ENCODE results near the gene PTPRJ.
"Not testable (repeated sequence)": the region's sequence is repeated elsewhere in the genome, so short reads cannot be mapped to it uniquely, and the experiment has no call there.

Gene PTPRJ

DNA sequence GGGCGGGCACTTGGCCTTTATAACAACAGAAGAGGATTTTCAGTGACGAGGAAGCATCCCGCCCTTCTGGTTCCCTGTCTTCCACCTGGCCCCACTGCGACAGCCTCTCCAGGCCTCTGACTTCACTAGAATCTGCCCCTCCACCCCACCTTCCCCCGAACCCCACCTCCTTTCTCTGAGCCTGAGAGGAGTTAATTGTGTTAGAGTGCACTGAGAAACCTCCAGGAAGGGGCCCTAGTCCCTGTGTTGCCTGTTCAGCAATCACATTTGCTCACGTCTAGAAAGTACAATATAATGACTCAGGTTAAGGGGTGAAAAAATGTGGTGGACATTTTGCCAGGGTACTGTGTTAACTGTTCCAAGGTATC lies 38.8 kb downstream of the PTPRJ start:
- peak in 1 of 3 donors; percentile 49 for DNase-seq

GRCh38 chr11:48019595-48019994 lies 39.2 kb downstream of the PTPRJ start:
- no peak for DNase-seq

DNA sequence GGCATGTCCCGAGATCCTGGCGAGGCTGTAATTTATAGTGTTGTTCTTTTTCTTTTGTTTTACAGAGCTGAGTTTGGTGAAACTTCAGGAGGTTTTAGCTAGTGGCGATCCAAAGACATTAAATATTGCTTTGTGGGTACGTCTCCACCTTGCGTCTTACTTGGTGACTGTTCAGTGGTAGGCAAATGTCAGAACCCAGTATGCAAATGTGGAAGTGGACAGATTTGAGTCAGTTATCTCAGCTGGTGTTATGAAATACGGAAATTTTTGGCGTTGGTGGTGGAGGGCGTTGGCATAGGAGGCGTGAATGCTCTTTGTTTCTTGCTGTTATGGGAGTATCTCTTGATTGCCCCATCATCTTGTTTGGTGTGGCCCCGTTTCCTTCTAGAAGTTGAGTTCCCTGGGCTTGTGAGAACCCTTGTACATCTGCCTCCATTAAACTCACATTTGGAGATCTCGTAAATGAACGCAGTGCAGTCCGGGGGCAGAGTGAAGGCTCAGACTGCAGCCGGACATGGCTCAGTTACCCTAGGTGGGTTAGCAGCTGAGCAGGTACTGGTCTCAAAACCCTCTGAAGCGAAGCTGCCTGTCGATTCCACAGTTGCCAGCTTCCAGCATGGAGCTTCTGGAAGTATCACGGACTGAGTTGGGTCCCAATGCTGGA lies 39.9 kb downstream of the PTPRJ start:
- DNase-seq, result peak; percentile 92 to 99 (median 99)

DNA sequence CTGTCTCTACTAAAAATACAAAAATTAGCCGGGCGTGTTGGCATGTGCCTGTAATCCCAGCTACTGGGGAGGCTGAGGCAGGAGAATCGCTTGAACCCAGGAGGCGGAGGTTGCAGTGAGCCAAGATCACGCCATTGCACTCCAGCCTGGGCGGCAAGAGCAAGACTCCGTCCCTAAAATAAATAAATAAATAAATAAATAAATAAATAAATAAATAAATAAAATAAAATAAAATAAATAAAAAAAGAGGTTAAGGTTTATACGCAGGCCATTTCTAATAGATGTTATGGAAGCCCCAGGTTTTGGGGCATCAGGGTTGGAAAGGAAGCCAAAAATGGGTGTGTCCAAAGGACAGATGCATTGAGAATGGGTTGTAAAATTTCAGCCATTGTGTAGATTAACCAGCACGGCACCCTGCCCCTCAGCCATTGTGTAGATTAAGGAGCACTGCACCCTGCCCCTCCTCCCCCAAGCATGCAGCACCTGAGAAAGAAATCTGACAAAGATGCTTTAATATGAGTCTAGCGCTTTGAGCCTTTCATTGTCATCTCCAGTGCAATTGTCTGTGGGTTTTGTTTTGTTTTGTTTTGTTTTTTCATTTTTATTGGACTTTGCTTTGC lies 41.0 kb downstream of the PTPRJ start:
- not testable (repeated sequence) for DNase-seq

DNA sequence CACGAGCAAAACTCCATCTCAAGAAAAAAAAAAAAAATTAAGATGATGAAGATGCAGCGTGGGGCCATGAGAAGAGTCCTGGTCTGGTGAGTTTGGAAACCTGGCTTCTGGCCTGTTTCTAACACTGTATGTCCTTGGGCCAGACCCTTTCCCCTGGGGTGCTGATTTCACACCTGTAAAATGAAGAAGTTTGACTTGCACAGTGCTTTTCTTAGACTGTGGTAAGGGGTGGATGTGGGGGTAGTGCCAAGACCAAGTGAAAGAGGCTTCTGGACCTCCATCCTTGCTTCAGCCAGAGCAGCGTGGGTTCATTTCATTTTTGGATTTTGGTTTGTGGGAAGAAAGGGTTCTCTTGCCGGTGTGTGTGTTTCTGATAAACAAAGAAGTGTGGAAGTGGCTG lies 42.1 kb downstream of the PTPRJ start:
- no peak for DNase-seq

DNA sequence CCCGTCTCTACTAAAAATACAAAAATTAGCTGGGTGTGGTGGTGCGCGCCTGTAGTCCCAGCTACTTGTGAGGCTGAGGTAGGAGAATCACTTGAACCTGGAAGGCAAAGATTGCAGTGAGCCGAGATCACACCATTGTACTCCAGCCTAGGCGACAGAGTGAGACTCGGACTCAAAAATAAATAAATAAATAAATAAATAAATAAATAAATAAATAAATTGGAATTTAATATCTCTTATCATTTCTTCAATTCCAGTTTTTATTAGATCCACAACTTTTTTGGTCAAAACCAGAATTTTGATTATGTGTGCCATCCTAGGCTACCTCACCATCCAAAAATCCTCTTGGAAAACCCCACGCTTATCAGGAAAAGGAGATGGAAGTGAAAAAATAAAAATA lies 43.2 kb downstream of the PTPRJ start:
- DNase-seq, result not testable (repeated sequence)

- DNase-seq, result no peak
Observed at GRCh38 chr11:48024635-48025071, 44.3 kb downstream of the PTPRJ start.

GRCh38 chr11:48025293-48025983 lies 45.1 kb downstream of the PTPRJ start:
- no peak for DNase-seq

DNA sequence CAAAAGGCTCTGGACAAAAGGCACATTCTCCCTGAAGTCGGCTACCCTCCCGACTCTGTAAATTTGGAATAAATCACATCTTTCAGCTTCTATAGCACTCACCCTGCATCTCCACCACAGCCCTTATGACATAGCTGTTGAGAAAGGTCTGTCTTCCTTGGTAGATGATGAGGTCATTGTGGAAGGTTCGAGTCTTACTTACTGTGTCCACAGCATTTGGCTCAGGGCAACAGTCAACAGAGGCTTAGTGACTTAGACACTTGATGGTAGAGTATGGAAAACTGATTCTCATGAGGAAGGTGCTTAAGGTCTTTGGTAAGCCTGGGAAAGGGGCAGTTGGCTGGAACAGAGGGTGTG lies 45.6 kb downstream of the PTPRJ start:
- DNase-seq, result peak; percentile 65 to 77 (median 75)

DNA sequence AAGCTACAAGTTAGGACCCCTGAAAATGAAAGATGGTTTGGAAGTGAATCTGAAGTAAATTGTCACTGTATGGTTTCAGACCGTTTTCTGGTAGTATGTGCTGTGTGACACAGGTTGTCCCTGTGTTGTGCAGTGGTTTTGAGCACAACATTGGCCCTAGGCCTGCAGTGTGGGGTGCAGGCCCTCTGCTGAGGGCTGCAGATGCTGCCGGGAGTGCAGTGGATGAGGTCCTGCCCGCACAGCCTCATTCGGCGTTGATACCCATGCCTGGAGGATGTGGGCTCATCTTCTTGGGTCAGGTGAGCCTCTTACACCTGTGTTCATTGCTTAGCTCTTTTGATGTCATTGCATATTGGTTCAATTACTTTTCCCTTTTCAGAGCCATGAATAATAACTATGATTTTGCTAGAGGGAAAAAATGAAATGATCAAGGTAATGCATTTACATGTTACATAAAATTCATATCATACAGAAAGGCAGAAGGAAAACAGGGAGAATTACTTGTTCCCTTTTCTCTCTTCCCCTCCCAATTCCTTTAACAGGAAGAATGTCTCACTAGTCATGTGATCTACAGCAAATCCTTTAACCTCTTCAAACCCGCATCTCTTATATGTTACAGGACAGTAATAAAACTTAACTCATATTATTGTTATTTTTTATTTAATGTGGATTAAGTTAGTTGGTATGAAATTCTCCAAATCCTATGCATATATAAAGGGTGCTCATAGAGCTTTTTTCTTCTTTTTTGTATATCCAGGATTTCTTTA lies 48.7 kb downstream of the PTPRJ start:
- DNase-seq, result peak in 2 of 3 donors; percentile 77 to 84

GRCh38 chr11:48029681-48030290 lies 49.4 kb downstream of the PTPRJ start:
- DNase-seq, result no peak

GRCh38 chr11:48031602-48032001 lies 51.2 kb downstream of the PTPRJ start:
- DNase-seq, result no peak

GRCh38 chr11:48032721-48033120 lies 52.4 kb downstream of the PTPRJ start:
- DNase-seq, result peak in 2 of 3 donors; percentile 47 to 65

GRCh38 chr11:48033918-48034341 lies 53.6 kb downstream of the PTPRJ start:
- peak; percentile 71 to 84 (median 75) for DNase-seq

DNA sequence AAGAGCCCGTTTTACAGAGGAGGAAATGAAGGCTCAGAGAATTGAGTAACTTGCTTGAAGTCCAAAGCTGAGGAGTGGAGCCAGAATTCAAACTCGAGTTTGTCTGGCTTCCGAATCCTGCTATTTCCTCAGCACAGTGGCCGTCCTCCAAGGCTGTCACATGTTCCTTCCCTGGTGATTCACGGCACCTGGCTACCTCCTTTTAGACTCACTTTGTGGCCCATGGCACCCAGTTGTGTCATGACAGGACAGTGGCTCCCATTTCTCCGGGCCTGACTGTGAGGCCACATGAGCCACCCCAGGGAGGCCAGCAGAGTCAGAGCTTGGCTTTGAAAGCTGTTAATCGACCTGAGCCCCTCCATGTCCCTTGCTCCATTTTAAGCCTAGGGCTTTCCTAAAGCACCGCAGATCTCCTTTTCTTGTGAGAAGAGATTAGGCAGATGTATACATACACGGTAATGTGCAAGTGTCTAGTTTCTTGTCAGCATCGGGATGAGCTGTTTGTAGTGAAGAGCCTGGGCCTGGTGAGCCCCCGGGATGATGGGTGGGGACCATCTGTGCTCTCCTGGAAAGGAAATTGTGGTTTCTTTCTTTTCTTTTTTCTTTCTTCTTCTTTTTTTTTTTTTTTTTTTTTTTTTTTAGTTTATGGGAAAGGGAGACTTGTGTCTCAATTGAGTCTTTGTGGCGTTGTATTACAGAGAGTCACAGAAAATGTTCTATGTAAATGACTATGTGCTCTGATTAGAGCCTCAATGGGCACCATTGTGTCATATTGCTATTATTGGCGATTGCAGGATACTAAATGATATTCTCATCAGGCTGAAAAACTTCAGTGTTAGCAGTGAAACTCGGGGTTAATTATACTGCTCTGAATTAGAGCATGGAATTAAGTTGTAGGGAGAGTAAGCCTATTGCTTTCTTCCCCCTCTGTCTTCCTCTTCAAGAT lies 54.8 kb downstream of the PTPRJ start:
- DNase-seq, result no peak

DNA sequence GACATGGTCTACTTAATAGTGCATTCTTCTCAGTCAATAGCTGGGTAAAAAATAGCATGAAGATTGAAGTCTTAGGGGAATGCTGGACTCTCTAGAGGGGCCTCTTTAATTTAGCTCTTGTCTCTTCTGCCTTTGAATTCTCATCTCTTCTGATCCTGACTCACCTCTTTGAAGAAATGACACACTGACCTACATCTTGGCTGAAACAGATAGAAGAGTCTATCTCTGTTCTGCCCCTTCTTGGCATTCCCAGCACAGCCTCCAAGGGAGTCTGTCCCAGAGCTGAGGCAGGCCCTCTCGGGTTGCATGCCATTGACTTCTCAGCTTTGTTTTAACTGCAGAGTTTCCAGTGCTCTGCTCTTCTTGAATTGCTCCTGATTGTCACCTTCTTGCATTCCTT lies 55.7 kb downstream of the PTPRJ start:
- DNase-seq, result no peak

DNA sequence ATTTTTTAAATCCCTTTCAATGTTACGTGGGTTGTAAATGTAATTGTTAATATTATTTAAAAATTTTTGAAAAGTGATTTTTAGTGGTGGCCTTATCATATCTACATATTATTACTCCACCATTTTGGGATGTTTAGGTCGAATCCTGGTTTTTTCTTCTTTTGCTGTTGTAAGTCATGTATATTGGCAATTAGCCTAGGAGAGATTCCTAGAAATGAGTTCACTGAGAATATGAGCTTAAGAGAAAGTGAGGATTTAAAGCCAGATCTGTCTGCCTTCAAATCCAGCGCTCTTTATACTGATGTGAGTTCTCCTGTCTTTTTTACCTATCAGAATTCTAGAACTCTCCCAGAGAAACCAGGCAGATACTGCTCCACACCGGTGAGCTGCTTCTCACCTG lies 56.1 kb downstream of the PTPRJ start:
- DNase-seq, result no peak

GRCh38 chr11:48037709-48038468 lies 57.5 kb downstream of the PTPRJ start:
- no peak for DNase-seq

DNA sequence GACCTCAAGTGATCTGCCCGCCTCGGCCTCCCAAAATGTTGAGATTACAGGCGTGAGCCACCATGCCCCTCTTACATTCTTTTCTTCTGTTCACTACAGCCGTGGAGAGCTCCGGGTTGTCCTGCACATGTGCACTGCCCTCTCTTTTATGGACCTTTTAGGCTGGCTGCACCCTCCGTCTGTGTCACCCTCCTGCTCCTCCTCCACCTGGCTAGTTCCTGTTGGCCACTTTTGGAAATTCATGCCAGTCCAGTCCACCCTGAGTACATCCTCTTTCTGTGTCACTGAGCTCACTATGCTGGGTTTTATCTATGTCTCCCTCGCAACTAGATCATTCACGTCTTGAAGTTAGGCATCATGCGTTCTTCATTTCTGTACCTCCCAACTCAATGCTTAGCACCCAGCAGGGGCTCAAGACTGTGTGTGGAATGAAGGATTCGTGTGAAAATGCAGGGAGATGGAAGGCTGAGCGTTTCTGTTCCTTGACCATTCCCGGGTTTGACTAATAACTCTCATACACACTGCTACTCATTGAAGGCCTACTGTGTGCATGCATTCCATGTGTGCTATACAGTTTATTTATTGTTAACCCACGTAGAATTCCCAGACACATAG lies 60.6 kb downstream of the PTPRJ start:
- DNase-seq, result no peak

DNA sequence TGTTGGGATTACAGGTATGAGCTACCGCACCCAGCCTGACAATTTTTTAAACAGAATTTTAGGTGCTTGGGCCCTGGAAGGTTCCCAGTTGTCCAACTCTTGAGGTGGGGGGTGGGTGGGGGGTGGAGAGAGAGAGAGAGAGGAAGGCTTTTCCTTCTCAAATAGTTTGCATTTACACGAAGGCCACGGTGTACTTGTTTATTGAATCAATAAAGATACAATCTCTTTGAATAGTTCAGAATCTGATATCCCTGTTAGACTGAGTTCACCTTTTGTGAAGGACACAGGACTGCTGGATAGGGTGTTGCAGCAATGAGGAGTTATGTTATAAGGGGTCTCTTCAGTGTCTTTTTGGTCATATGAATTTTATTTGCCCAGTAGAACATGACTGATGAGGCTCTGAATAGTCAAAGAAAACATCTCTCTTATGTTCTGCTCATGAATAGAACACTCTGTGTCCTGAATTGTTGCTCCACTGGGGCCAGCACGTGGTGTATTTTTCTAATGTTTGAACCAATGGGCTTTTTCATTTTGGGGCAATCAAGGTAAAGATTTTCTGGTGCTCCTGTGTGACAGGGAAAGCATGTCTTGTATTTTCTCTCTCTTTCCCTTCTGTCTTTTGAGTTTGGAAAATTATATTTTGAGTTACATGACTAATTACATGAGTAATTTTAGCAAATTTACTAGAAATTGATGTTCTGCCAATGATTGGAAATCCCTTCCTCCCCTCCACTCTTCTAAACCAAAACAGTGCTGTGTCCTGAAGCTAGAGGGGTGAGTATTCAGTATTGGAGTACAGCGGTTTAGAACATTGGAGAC lies 61.7 kb downstream of the PTPRJ start:
- DNase-seq, result peak in 2 of 3 donors; percentile 31 to 51
